Measurements from ENCODE around the gene PTPA. TPM values are rescaled to one million over a fixed set of nuclear protein-coding genes. Genes with fewer than 3 reads are reported as not detected.

The PTPA gene
- total RNA-seq, 1 donor from 2014 or later: 39.5 TPM

- H3K4me3 ChIP-seq (ENCODE audit: low read depth, low read length): no peak overlapping the region
- H3K36me3 ChIP-seq (ENCODE audit: control insufficient read depth, insufficient read depth, low read length): peaks cover 15% of the 10 kb centered on the region
Observed at GRCh38 chr9:129142138-129142935, 31.1 kb downstream of the PTPA start.

GRCh38 chr9:129143031-129143927 is 32.1 kb downstream of the PTPA start:
- peak; percentile 99 for TF ChIP-seq CTCF (IDR thresholded peaks at IDR 0.05; ENCODE audit: insufficient read depth, low read length, severe bottlenecking)
- no peaks in the 10 kb centered on the region for H3K27me3 ChIP-seq (ENCODE audit: control insufficient read depth, insufficient read depth, low read length)
- no peak for FAIRE-seq
- no peak overlapping the region for H3K4me3 ChIP-seq (ENCODE audit: low read depth, low read length)
- peak; percentile 76 for DNase-seq (ENCODE audit: low read depth)
- H3K36me3 ChIP-seq (ENCODE audit: control insufficient read depth, insufficient read depth, low read length): peaks cover 16% of the 10 kb centered on the region

More at GRCh38 chr9:129142138-129142935, 31.1 kb downstream of the PTPA start:
- no peak for DNase-seq (ENCODE audit: low read depth)
- H3K27me3 ChIP-seq (ENCODE audit: control insufficient read depth, insufficient read depth, low read length): no peaks in the 10 kb centered on the region
- TF ChIP-seq CTCF (IDR thresholded peaks at IDR 0.05; ENCODE audit: insufficient read depth, low read length, severe bottlenecking): no peak
- no peak for FAIRE-seq

- no peak for DNase-seq (ENCODE audit: low read depth)
- H3K27me3 ChIP-seq (ENCODE audit: control insufficient read depth, insufficient read depth, low read length): no peaks in the 10 kb centered on the region
- peaks cover 17% of the 10 kb centered on the region for H3K36me3 ChIP-seq (ENCODE audit: control insufficient read depth, insufficient read depth, low read length)
- no peak for TF ChIP-seq CTCF (IDR thresholded peaks at IDR 0.05; ENCODE audit: insufficient read depth, low read length, severe bottlenecking)
- FAIRE-seq: no peak
- no peak overlapping the region for H3K4me3 ChIP-seq (ENCODE audit: low read depth, low read length)
Observed at GRCh38 chr9:129145316-129145715, 34.1 kb downstream of the PTPA start.

- Histone ChIP-seq H3K36me3 (ENCODE audit: control insufficient read depth, insufficient read depth, low read length) (peaks cover 22% of the 10 kb centered on the region), H3K27me3 (ENCODE audit: control insufficient read depth, insufficient read depth, low read length) (no peaks in the 10 kb centered on the region), H3K4me3 (ENCODE audit: low read depth, low read length) (no peak overlapping the region)
- TF ChIP-seq CTCF (IDR thresholded peaks at IDR 0.05; ENCODE audit: insufficient read depth, low read length, severe bottlenecking): no peak
- FAIRE-seq (no peak), DNase-seq (ENCODE audit: low read depth) (no peak)
Observed at GRCh38 chr9:129145841-129146292, 34.7 kb downstream of the PTPA start.

GRCh38 chr9:129146441-129146941 is 35.3 kb downstream of the PTPA start:
- Histone ChIP-seq H3K36me3 (ENCODE audit: control insufficient read depth, insufficient read depth, low read length) (peaks cover 22% of the 10 kb centered on the region), H3K27me3 (ENCODE audit: control insufficient read depth, insufficient read depth, low read length) (no peaks in the 10 kb centered on the region), H3K4me3 (ENCODE audit: low read depth, low read length) (no peak overlapping the region)
- TF ChIP-seq CTCF (IDR thresholded peaks at IDR 0.05; ENCODE audit: insufficient read depth, low read length, severe bottlenecking): no peak
- no peak for DNase-seq (ENCODE audit: low read depth)
- no peak for FAIRE-seq
